Measurements from ENCODE around the gene BTG4.

The BTG4 gene

DNA sequence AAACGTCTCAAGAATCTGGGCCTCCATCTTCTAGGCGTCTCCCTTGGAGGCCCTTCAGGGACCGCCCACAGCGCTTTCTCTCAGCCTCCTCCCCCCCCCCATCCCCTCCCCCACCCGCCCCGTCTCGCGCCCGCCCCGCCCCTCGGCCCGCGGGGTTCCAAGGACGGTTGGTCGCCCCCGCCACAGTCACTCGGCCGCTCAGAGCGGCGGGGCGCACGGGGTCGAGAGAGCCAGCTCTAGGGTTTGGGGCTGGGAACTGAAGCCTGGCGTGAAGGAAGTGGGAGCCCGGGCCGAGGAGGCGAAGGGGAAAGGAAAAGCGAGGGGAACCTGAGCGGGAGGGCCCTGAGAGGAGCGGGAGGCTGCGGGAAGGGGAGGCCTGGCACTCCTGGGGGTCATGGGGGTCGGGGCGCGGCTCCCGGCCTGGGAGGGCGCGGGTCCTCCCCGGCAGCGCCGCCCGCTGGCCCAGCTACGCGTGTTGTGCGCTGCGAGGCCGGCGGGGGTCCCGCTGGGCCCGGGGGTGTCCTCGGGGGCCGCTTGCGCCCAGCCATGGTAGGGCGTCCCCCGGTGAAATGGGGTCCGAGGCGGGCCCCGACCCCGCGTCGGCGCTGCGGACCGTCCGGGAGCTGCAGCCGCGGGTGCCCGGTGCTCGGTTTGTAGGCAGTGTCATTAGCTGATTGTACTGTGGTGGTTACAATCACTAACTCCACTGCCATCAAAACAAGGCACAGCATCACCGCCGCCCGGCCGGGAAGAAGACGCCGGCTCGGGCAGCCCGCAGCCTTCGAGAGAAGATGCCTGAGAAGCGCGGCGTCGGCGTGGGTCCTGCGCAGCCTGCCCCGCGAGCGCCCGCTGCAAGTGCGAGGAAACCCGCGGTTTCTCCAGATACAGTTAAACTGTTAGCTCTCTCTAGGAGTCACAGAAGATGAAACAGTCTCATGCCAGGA is at the start of gene BTG4:
Gene BTG4 (minus strand): TSS at position 91 of the 944 bp plus-strand sequence. CDS start 13,610 bp downstream, outside the sequence.
- DNase-seq, result peak; percentile 27

GRCh38 chr11:111561791-111562325 is 49.7 kb upstream of the BTG4 start:
- DNase-seq, result peak; percentile 17

GRCh38 chr11:111561306-111561705 is 49.1 kb upstream of the BTG4 start:
- no peak for DNase-seq

DNA sequence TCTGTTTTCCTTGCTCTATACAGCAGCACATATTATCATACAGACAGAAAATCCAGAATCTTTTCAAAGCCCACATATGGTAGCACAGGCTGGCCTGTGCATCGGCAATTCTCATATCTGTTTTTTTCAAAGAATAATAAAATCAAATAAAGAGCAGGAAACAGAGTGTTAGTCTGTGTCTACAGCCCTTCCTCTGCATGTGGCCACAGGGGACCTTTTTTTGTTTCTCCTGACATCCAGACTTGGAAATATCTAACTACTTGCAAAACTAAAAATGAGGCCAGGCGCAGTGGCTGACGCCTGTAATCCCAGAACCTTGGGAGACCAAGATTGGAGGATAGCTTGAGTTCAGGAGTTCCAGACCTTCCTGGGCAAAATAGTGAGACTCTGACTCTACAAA is 48.6 kb upstream of the BTG4 start:
- DNase-seq, result no peak

- no peak for DNase-seq
Measured at GRCh38 chr11:111559800-111560464, 47.7 kb upstream of the BTG4 start.

GRCh38 chr11:111557425-111558111 is 45.4 kb upstream of the BTG4 start:
- DNase-seq, result no peak

DNA sequence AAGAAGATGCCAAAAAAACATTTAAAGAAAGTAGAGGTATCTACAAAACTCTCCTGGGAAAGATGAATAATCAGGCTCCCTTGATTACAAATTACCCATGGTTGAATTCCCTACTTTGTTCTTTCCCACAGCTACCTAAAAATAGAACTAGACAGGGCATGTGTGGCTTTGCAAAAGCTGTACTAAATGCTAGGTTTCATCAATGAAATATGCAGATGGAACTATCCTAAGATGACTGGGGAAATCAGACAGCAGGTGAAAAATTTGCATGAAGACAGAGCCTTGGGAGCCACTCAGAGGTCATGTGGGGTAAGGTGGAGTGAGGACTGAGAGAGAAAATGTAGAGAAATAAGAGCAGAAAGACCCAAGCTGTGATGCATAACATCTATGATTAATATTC is 43.1 kb upstream of the BTG4 start:
- DNase-seq, result no peak

GRCh38 chr11:111554532-111554931 is 42.3 kb upstream of the BTG4 start:
- DNase-seq, result no peak

DNA sequence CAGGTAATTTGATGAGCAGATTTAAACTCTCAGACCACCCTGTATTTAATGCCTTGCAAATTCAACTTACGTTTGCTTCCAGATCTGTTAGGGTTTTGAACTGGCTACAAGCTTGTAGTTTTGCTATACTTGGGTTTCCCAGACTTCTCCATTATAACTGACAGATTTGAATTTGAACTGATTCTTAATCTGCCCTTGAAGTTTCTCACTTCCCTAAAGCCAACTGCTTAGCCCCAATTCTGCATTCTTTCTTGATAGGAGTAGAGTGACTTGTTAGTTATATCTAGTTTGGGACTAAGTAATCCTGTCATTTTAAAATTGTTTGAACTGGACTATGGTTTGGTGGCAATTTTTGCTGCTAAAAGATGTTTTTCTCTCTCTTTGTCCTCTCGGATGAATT is 38.1 kb upstream of the BTG4 start:
- no peak for DNase-seq

DNA sequence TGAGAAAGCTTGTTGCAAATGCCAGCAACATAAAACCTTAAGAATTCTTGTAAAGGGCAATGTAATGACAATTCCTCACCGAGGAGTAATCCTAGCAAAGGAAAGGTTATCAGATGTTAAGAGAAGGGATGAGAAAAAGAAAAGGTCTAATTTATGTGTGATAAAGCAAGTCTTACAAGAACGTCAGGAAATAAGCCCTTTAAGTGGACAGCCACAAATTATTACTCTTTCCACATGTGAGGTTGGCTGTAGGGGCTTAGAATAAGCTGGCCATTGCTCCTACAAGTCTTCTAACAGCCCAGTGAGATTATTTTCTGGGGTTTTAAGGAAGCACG is 37.6 kb upstream of the BTG4 start:
- no peak for DNase-seq

DNA sequence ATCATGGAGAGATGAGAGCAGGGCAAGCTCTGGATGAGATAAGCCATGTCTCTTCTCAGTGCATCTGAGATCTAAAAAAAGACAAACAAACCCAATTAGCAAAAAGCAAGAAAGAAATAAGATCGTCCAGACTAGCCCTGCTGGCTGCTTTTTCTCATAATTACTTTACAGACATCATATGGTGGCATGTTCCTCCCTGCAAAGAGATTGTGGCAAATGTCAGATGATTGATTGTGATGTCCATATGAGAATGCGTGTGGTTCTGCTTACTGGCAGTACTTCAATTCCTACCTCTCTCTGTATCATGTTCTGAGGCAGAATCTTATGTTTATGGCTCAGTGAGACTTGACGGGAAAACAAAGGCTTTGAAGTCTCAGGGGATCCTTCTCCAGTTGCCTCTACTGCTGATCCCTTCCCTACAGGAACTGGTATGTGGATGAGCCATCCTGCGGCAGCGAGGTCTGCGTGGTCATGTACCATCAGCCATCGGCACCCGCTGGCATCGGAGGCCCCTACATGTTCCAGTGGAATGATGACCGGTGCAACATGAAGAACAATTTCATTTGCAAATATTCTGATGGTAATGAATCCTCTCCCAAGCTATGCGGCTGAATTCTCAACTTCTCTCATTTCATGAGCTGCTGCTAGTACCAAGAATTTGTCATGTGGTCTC is 37.1 kb upstream of the BTG4 start:
- no peak for DNase-seq

GRCh38 chr11:111548525-111548924 is 36.3 kb upstream of the BTG4 start:
- no peak for DNase-seq

- no peak for DNase-seq
Measured at GRCh38 chr11:111542606-111543275, 30.6 kb upstream of the BTG4 start.

DNA sequence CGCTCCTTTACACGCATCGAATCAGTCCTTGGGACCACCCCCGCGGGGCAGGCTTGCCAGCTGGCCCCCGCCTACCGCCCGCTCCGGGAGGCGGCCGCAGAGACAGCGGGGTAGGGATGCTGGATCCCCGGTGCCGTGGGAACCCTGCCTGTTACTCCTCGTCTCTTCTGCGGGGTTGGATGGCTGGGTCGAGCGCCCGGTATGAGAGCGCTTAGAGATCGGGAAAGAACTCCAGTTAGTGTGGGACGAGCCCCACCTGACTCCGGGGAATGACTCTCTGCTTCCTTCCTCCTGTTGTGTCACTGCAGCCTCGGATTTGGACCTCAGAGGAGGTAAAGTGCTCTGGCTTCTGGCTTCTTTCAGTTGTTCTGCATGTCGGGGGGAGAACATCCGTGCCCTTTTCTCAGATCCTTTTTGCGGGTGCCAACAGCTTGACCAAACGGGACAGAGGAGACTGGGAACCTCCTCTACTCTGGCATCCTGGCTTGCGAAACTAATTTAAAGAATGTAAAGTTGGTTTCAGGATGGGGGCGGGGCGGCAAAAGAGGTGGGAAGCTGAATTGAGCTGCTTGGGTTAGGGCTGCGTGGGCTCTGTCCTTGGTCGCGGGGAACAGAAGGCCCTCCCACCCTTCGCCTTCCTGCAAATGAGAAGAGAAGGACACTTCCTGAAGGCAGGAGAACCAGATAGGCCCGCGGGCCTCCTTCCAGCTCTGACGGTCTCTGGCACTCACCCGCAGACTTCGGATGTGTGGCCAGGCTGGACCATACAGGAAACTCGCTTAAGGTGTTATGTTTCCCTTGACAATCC is 29.3 kb upstream of the BTG4 start:
- peak; percentile 35 for DNase-seq

- no peak for DNase-seq
Measured at GRCh38 chr11:111540937-111541253, 28.7 kb upstream of the BTG4 start.

DNA sequence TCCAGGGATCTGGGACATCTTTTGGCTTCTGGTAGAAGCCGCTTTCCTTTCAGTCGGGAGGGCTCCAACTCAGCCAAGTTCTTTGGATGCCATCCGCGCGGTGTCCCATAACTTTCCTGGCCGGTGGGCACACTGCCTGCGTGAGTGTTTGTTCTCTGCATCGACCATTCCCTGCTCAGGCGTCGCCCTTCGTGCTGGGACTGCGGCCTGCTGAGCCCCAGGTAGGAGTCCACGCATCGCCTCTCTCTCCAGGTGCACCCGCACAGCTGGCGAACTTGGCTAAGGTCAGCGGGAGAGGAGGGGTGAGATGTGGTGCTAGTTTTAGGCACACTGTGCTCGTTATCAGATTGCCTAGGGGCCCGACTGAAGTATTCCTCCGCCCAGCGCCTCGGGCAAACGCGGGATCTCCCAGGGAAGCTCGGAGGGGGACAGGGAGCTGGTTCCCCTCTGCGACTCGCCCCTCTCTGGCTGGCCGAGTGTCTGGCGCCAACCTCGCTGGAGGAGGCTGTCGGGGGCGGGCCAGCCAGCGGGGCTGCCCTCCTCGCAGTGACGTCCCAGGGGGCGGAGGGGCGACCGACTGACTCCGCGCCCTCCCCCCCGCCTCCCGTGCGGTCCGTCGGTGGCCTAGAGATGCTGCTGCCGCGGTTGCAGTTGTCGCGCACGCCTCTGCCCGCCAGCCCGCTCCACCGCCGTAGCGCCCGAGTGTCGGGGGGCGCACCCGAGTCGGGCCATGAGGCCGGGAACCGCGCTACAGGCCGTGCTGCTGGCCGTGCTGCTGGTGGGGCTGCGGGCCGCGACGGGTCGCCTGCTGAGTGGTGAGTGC is 28.1 kb upstream of the BTG4 start, which contains the start of gene LAYN:
Gene LAYN (plus strand): TSS at position 607 of the 823 bp plus-strand sequence. CDS start 124 bp downstream, at position 731.
- no peak for DNase-seq

GRCh38 chr11:111539426-111540113 is 27.4 kb upstream of the BTG4 start:
- no peak for DNase-seq

DNA sequence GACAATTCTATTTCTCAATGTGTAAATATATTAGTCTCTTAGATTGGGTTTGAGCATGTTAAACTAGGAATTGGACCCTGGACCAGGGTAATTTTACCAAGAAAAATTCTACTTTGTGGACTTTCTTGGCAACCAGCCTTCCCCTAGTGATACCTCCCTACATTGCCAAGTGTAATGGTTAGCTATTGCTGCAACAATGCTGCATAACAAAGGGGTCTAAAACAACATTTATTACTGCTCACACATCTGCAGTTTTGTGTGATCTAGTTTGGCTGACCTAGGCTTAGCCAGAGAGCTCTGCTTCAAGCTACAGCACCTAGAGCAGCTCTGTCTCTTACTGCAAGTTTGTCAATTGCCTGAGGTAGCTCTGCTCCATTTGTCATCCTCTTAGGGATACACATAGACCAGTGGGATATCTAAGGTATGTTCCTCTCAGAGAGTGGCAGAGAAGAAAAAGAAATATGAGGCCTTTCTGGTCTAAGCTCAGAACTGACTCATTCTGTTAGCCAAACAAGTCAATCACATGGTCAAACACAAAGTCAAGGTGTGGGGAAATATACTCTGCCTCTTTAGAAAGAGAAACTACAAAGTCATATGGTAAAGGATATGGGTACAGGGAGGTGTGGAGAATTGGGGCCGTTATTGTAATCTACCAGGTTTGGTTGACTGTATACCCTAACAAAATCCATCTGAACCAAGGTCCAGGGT is 26.4 kb upstream of the BTG4 start:
- no peak for DNase-seq

DNA sequence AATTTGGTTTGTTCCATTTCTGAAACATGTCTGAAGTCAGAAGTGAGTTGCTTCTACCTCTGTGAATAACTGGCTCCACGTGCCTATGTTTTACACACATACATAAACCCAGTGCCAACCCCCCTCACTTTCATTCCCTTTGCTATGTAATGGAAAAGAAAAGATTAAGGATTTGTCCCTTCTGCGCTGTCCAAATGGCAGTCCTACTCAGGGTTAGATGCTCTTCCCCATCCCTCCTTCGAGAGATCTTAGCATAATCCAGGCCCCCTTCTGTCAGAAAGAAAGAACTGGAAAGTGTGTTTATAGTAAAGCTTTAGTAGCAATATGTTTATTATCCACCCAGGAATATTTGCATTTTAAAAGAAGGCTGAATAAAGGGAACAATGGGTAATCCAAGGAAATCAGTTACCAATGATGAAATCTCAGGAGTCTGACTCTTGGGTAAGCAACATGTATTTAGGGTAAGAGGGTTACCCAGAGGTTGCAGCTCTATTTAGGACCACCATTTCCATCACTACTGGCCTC is 25.2 kb upstream of the BTG4 start:
- no peak for DNase-seq

Data from suppressor macrophage treated with lipopolysaccharide for 4 hours (primary cell).